UCSD-AML1 (cell line): ENCODE results near the gene CSTPP1.
A peak's percentile ranks its signal among the peaks of the same experiment; 100 is the strongest.

Experiments used
- DNase-seq: peaks from one replicate; lab custom pipeline; 2025; ENCODE audit not compliant: unreplicated experiment; lab: John Stamatoyannopoulos, UW

CSTPP1 gene

DNA sequence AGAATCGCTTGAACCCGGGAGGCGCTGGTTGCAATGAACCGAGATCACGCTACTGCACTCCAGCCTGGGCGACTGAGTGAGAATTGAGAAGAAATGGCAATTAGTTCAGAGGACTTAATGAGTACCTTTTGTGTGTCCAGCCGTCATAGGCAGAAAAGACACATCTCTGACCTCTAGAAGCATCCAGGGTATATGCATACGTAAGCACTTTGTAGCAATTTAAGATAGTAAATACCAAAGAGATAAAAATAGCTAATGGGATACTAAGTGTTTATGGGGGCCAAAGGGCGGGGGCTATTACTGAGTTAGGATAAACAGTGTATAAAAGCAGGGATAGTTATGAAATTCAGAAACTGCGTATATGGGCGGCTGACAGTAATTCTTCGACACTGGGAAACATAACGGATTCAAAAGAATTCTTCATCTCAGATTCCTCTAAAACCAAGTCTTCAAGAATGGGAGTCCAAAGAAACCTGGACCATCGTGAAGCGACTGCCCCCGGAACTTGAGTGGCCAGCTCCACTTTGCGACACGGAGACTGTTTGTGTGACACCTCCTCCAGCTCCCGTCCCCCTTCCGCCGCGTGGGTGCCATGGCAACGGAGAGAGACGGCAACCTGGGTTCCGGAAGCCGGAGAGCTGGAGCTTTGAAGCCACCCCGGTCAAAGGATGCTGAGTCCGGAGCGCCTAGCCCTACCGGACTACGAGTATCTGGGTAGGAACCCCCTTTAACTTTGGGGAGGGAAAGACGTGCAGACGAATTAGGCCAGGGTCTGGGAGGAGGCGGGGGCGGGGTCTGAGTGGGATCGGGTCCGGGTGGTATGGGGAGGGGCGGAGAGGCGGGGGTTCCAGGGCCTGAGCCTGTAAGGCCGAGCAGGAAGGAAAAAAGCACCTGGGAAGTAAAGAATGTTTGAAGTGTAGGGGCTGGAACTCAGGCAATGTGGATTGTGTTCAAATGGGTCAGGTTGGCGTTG lies at the start of gene CSTPP1:
Gene CSTPP1, plus strand, starts transcription at position 624 of the 973 bp plus-strand sequence. Its CDS starts 45 bp downstream, at position 669.
- DNase-seq = peak; percentile 90

GRCh38 chr11:46888636-46889035 lies 47.9 kb upstream of the CSTPP1 start:
- DNase-seq = no peak

GRCh38 chr11:46889251-46889650 lies 47.3 kb upstream of the CSTPP1 start:
- no peak for DNase-seq

DNA sequence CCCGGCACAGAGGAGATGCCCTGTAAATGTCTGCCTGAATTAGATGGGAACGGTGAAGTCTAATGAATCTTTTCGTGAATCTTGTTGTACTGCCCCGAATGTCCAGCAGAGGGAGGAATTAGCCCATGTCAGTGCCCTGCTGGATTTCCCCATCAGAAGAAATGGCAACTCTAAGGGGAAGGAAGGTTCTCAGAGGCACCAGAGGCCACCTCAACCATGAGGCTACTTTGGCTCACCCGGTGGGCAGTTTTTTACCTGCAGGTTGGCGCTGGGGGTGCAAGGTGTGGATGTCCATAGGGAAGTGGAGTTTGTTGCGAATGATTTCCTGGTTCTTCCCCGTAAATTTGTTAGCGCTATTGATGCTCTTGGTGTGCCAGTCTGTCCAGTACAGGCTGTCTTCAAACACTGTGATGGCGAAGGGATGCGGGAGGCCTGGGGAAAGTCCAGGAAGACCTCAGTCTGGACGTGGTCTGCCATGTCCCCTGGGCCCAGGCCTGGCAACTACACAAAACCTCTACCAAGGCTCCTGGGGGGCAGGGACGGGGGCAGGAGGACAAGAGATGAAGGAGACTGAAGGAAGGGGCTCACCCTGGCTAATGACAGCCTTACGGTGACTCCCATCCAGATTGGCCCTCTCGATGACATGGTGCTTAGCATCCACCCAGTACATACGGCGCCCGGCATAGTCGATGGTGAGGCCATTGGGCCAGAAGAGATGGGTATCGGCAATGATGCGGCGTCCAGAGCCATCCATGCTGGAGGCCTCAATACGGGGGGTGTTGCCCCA lies 46.7 kb upstream of the CSTPP1 start:
- DNase-seq = peak; percentile 49

GRCh38 chr11:46890665-46891064 lies 45.9 kb upstream of the CSTPP1 start:
- DNase-seq = no peak

DNA sequence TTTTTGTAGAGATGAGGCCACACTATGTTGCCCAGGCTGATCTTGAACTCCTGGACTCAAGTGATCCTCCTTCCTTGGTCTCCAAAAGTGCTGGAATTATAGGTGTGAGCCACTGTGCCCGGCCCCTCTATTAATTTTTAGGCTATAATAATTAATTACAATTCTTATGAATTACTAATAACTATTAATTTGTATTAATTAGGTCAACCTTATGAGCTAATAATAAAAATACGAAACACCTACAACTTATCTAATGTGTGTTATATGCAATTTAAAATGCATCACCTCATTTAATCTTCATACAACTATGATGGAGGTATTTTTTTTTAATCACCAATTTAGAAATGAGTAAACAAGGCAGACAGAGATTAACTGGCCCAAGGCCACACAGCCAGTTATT lies 44.5 kb upstream of the CSTPP1 start:
- no peak for DNase-seq

- no peak for DNase-seq
Observed at GRCh38 chr11:46892838-46893237, 43.7 kb upstream of the CSTPP1 start.

- DNase-seq = no peak
Observed at GRCh38 chr11:46894506-46894905, 42.1 kb upstream of the CSTPP1 start.

- DNase-seq = no peak
Observed at GRCh38 chr11:46894961-46895360, 41.6 kb upstream of the CSTPP1 start.

- no peak for DNase-seq
Observed at GRCh38 chr11:46895821-46896220, 40.7 kb upstream of the CSTPP1 start.

DNA sequence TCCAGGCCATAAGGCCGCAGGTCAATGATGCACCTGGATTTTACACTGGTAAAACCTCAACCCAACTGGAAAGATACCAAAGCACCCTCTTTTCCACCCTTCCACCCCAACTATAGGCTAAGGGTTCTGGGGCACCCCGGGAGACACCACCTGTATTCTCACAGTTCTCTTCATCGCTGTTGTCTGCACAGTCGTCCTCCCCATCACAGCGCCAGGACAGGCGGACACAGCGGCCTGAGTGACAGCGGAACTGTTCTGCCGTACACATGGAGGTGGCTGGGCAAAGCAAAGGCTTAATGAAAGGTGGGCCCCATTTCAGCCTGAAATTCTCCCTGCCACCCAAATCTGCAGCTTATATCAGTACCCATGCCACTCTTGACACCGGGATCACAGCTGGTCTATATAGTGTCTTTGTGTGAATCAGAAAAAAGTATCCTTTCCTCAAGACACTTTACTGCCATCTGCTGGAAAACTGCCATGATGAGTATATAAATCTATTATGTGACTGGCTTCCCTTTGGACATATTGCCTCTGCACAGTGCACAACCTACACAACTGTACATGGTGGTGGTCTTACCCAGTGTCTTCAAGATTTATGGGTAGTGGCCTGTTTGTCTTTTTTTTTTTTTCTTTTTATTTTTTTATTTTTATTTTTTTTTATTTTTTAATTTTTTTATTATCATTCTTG lies 39.7 kb upstream of the CSTPP1 start:
- DNase-seq = no peak

DNA sequence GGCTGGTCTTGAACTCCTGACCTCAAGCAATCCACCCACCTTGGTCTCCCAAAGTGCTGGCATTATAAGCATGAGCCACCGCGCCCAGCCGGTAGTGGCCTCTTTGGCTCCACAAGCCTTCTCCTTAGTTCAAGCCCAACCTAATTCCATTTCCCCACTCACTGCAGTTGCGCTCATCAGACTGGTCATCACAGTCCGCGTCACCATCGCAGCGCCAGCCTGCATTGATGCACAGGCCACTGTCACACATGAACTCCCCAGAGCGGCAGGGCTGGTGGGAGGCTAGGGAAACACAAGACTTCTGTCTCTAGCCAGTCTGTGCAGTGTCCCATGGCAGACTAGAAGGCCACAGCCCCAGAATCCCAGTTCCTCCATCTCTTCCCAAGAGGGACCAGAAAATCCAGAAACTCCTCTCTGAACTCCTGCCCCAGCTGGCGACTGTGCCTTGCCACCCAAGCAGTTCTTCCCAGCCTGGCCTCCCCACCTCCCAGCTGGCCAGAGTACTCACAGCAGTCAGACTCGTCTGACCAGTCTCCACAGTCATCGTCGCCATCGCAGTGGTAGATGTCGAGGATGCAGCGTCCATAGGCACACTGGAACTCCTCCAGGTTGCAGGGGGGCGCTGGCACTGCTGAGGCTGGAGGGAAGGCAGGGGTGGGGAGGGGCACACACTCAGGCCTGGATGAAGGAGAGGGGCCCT lies 38.0 kb upstream of the CSTPP1 start:
- no peak for DNase-seq

- no peak for DNase-seq
Observed at GRCh38 chr11:46899501-46900025, 37.0 kb upstream of the CSTPP1 start.

DNA sequence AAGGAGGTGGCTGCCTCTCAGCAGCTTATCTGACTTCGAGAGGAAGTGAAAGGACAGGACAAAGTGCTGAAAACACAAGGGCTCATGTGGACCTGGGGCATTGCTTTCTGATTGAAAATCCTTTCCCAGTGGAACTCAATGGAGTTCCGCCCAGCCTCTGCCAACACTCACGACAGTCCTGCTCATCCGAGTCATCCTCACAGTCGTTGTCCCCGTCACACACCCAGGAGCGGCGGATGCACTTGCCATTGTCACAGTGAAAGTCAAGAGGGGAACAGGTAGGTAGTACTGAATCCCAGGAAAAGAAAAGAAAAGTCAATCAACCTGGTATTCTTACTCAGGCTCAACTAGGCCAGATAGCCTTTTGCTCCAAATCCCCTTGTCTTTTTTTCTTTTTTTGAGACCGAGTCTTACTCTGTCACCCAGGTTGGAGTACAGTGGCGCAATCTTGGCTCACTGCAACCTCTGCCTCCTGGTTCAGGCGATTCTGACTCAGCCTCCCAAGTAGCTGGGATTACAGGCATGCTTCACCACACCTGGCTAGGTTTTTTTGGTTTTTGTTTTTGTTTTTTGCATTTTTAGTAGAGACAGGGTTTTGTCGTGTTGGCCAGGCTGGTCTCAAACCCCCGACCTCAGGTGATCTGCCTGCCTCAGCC lies 36.3 kb upstream of the CSTPP1 start:
- DNase-seq = no peak

DNA sequence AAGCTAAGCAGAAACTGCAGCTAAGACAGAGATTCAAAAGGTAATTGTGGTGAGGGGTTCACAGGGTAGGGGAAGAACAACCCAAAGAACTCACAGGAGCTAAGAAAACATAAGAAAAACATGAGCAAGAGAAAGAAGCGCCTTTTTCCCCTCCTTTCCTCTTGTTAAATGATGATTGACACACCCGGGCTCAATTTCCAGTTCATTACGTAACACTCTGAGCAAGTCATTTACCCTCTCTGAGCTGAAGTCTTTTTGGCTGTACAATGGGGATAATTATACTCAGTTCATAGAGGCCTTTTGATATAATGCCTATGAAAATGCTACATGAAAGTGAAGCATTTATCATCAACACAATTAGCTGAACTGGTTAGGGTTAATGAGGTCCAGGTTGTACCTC lies 35.4 kb upstream of the CSTPP1 start:
- DNase-seq = no peak

DNA sequence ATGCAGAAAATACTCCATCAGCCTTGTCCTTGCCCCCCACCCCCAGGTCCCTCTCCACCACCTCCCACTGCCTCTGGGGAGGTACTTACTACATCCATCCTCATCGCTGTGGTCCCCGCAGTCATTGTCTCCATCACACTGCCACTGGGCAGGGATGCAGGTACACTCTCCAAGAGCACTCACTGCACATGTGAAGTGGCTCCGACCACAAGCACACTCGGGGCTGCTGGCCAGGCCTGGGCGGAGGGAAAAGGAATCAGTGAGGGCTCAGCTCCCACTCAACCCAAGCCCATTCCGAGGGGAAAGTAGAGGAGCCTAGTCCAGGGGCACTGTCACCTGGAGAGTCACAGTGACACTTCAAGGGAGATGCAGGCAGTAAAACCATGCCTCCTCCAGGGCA lies 33.9 kb upstream of the CSTPP1 start:
- DNase-seq = no peak

DNA sequence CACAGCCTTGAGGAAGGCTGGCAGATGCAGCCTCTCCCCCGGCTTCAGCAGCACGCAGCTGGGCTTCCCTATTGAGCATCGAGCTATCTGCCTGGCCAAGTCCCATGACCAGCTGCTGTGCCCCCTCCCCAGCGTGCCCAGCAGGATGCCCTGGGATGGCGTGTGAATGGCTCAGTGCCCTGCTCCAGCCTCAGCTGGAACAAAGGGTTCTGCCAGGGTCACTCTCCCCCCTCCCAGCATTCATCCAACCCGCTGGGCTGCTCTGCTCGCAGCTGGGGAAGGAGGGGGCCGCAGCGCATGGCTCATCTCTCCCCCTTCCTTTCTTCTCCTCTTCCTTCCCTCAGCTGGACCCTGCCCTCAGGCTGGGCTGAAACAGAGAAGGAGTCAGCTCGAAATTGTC lies 32.7 kb upstream of the CSTPP1 start:
- DNase-seq = peak; percentile 48

DNA sequence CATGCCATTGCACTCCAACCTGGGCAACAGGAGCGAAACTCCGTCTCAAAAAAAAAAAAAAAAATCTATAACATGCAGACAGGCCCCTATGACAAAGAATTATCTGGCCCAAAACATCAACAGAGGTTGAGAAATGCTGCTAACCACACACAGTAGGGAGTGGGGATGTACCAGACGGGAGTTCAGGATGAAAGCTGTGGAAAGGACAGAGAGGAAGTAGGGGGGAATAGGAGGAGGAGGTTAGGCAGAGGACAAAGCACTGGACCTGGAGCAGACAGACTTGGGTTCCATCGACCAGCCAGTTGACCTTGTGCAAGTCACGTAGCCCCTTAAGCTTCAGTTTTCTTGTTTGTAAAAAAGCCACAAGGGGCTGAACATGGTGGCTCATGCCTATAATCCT lies 30.8 kb upstream of the CSTPP1 start:
- DNase-seq = no peak

GRCh38 chr11:46906609-46907041 lies 29.9 kb upstream of the CSTPP1 start:
- peak; percentile 31 for DNase-seq

DNA sequence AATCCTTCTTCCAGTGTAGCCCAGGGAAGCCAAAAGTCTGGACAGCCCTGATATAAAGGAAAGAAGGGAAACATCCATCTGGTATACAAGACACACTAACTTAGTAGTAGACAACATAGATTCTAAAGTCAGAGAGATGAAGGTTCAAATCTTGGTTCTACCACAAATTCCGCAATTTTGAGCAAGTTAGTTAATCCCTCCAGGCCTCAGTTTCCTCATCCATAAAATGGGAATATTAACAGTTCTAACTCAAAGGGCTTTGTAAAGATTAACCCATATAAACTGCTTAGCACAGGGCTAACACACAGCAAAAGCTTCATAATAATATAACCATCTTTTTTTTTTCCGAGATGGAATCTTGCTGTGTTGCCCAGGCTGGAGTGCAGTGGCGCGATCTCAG lies 29.0 kb upstream of the CSTPP1 start:
- DNase-seq = no peak
